ENCODE results near the gene POU2F1. TPM values are rescaled to one million over a fixed set of nuclear protein-coding genes. Genes with fewer than 3 reads are reported as not detected.

POU2F1 gene
- total RNA-seq, 4 donors from 2014 or later = 11.5 to 23.1 (median 17.0) TPM

GRCh38 chr1:167304165-167304564 lies 83.5 kb downstream of the POU2F1 start:
- no peaks in the 10 kb centered on the region for H3K36me3 ChIP-seq
- no peak overlapping the region for H3K4me3 ChIP-seq
- no peak overlapping the region for H3K27ac ChIP-seq
- H3K9me3 ChIP-seq = no peaks in the 10 kb centered on the region
- no peak for TF ChIP-seq POLR2A (IDR thresholded peaks at IDR 0.05)
- TF ChIP-seq CTCF (IDR thresholded peaks at IDR 0.05) = no peak
- DNase-seq = no peak
- no peaks in the 10 kb centered on the region for H3K27me3 ChIP-seq
- H3K4me1 ChIP-seq = no peaks in the 10 kb centered on the region

GRCh38 chr1:167305059-167305705 lies 84.5 kb downstream of the POU2F1 start:
- Histone ChIP-seq H3K9me3 (no peaks in the 10 kb centered on the region), H3K4me1 (no peaks in the 10 kb centered on the region), H3K4me3 (no peak overlapping the region), H3K27me3 (no peaks in the 10 kb centered on the region), H3K27ac (no peak overlapping the region), H3K36me3 (no peaks in the 10 kb centered on the region)
- no peak for DNase-seq
- no peak for TF ChIP-seq CTCF (IDR thresholded peaks at IDR 0.05)
- TF ChIP-seq POLR2A (IDR thresholded peaks at IDR 0.05) = no peak

- H3K4me3 ChIP-seq = no peak overlapping the region
- DNase-seq = peak in 1 of 3 donors; percentile 49
- no peaks in the 10 kb centered on the region for H3K36me3 ChIP-seq
- TF ChIP-seq CTCF (IDR thresholded peaks at IDR 0.05) = no peak
- TF ChIP-seq POLR2A (IDR thresholded peaks at IDR 0.05) = no peak
- no peak overlapping the region for H3K27ac ChIP-seq
- no peaks in the 10 kb centered on the region for H3K27me3 ChIP-seq
- H3K4me1 ChIP-seq = no peaks in the 10 kb centered on the region
- no peaks in the 10 kb centered on the region for H3K9me3 ChIP-seq
These were observed 85.1 kb downstream of the POU2F1 start for GRCh38 chr1:167305706-167306277.

GRCh38 chr1:167310732-167311131 lies 90.0 kb downstream of the POU2F1 start:
- no peak for DNase-seq
- Histone ChIP-seq H3K4me1 (no peaks in the 10 kb centered on the region), H3K27ac (no peak overlapping the region), H3K36me3 (no peaks in the 10 kb centered on the region), H3K4me3 (no peak overlapping the region), H3K27me3 (no peaks in the 10 kb centered on the region), H3K9me3 (no peaks in the 10 kb centered on the region)
- TF ChIP-seq POLR2A (IDR thresholded peaks at IDR 0.05) (no peak), CTCF (IDR thresholded peaks at IDR 0.05) (no peak)

- H3K27ac ChIP-seq = no peak overlapping the region
- no peak for TF ChIP-seq POLR2A (IDR thresholded peaks at IDR 0.05)
These were observed 92.2 kb downstream of the POU2F1 start for GRCh38 chr1:167312871-167313270.

GRCh38 chr1:167314671-167315070 lies 94.0 kb downstream of the POU2F1 start:
- no peaks in the 10 kb centered on the region for H3K4me1 ChIP-seq
- no peaks in the 10 kb centered on the region for H3K27me3 ChIP-seq
- DNase-seq = no peak
- H3K4me3 ChIP-seq = no peak overlapping the region
- H3K9me3 ChIP-seq = peaks cover 0 to 18% (median 8%) of the 10 kb centered on the region in 4 donors
- H3K27ac ChIP-seq = no peak overlapping the region
- TF ChIP-seq CTCF (IDR thresholded peaks at IDR 0.05) = no peak
- TF ChIP-seq POLR2A (IDR thresholded peaks at IDR 0.05) = no peak
- H3K36me3 ChIP-seq = no peaks in the 10 kb centered on the region

More at GRCh38 chr1:167312871-167313270, 92.2 kb downstream of the POU2F1 start:
- Histone ChIP-seq H3K36me3 (no peaks in the 10 kb centered on the region), H3K4me3 (no peak overlapping the region), H3K4me1 (no peaks in the 10 kb centered on the region), H3K27me3 (no peaks in the 10 kb centered on the region), H3K9me3 (peaks cover 0 to 10% (median 3%) of the 10 kb centered on the region in 4 donors)
- no peak for DNase-seq

All from Peyer's patch (tissue), 4 donors.